Measurements from ENCODE around the gene CYFIP1. TPM values are rescaled to one million over a fixed set of nuclear protein-coding genes. Genes with fewer than 3 reads are reported as not detected.

Gene CYFIP1
- total RNA-seq, 1 donor from 2014 or later, result 32.4 TPM

DNA sequence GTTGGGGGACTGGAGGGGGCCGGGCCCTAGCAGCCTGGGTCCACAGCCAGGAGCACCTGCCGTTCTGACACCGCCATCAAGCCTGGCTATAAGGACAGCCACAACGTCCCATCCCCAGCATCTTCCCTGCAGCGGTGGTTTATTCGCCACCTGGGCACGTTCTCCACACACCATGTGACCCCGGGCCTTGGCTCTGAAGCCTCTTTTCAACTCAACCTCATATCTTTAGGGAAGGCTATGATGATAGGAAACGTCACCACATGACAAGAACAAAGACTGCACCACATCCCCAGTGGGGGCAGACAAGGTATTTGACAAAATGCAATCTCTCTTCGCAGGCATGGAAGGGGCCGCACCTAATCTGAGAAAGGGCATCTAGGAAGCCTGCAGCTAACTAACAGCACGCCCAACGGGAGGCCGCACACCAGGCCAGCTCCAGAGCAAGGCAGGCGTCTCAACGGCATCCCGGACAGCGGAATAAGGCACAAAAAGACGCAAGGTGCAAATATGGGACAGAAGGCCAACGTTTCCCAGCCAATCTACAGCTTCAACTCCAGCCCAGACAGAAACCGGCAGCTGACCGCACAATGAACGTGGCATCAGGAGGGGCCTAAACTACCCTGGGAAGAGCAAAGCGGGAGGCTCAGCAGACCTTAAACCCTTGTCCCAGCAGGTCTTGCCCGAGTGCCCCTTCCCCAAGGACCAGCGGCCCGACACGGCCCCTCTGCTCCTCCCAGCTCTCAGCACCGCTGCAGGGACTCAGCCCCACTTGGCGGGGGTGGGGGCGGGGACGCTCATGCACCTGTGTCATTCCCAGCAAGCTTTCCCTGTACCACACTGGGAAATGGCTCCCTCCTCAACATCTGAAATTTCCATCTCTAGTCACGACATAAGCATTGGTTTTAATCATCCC is 99.8 kb downstream of the CYFIP1 start:
- intact Hi-C loops (cut with micrococcal nuclease), result no loop called here
- DNase-seq (no peak), ATAC-seq (no peak)

DNA sequence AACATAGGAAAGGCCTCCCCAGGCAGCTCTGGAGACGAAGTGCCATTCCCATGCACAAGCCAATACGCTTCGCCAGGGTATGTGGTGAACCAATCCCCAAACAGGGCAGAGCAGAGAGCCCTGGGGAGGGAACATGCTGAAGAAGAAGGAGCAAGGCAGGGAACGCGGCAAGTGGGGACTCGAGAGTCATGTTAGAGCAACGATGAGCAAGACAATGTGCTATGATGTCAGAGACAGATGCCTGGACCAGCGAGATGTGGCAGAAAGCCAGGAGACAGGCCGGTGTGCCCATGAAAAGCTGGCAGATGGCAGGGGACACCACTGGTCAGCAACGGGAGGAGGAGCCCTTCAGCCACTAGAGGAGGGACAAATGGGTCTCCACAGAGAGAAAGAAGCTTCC is 102.1 kb downstream of the CYFIP1 start:
- ATAC-seq (no peak), DNase-seq (no peak)
- intact Hi-C loops (cut with micrococcal nuclease), result no loop called here

DNA sequence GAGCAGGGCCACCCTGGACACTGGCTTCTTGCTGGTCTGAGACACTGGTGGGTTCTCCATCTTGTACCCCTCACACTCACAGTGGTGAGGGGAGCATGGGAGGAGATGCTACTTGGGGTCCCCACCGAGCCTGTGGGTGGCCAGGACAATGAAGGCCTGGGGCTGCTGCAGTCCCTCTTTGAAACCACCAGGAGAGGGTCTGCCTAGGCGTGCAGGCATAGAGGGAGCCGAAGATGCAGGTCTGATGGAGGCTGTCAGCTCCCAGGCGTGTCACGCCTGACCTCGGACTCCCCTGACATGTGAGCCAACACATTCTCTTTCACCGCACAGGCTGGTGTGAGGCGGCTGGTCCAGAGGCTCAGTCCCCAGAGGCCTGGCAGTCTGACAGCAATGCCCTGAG is 102.6 kb downstream of the CYFIP1 start:
- intact Hi-C loops (cut with micrococcal nuclease), result no loop called here
- ATAC-seq (no peak), DNase-seq (no peak)

DNA sequence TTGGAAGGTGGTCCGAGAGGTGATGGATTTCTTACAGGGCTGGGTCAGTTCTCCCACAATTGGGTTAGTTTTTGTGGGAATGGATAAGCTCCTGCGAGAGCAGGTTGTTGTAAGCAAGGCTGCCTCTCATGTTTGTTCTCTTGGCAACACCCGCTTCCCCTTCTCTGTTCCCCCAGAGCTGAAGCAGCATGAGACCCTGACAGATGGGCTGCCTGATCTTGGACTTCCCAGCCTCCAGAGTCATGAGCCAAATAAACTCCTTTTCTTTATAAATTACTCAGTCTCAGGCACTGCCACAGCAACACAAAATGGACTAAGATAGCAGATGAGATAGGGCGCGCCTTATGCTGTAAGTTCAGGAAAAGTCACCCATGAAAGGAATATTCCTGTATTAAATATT is 103.1 kb downstream of the CYFIP1 start:
- intact Hi-C loops (cut with micrococcal nuclease), result no loop called here
- no peak for ATAC-seq
- no peak for DNase-seq

DNA sequence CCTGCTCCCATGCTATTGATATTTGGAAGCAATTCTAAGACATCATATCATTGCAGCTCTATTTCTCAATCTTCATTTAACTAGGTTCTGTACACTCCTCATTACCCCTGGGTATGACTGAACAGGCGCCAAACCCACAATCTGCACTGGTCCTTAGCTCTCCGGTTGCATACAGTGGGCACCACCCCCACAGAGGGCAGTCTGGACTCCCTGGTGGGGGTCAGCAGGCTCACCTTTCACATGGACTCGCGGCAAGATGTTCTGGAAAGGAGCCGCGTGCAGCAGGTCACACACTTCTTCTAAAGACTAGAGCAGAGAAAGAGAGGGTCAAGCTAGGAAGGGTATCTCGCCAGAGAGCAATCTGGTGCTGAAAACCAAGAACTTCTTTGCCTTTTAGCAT is 105.2 kb downstream of the CYFIP1 start:
- ATAC-seq (no peak), DNase-seq (no peak)
- intact Hi-C loops (cut with micrococcal nuclease), result no loop called here

DNA sequence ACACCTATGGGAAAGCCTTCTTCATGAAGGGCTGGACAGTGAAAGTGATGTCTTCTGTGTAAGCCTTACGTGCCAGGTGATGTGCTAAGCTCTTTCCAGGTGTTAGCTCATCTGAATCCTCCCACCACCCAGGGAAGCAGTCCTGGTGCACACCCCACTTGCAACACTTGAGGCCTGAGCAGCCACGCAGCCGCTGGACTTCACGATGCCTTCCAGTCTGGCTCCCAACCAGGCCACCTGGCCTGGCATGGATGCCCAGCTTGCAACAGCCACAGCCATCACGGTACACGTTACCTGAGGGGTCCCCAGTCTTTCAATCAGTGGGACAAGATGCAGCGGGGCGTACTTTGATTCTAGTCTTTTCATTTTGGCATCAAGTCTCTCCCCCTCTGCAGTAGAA is 105.9 kb downstream of the CYFIP1 start:
- ATAC-seq, result no peak
- no peak for DNase-seq
- intact Hi-C loops (cut with micrococcal nuclease), result no loop called here

DNA sequence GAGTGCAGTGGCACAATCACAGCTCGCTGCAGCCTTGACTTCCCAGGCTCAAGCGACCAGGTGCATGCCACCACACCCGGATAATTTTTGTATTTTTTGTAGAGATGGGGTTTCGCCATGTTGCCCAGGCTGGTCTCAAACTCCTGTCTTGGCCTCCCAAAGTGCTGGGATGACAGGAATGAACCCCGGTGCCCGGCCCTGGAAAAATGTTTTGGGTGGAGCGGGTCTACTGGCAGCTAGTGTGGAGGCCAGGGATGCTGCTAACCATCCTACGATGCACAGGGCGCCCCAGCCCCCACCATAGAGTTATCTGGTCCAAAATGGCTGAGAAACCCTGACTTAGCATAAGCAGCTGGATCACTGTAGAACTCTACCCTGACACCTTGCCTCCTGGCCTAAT is 106.3 kb downstream of the CYFIP1 start:
- ATAC-seq (no peak), DNase-seq (no peak)
- intact Hi-C loops (cut with micrococcal nuclease), result no loop called here

DNA sequence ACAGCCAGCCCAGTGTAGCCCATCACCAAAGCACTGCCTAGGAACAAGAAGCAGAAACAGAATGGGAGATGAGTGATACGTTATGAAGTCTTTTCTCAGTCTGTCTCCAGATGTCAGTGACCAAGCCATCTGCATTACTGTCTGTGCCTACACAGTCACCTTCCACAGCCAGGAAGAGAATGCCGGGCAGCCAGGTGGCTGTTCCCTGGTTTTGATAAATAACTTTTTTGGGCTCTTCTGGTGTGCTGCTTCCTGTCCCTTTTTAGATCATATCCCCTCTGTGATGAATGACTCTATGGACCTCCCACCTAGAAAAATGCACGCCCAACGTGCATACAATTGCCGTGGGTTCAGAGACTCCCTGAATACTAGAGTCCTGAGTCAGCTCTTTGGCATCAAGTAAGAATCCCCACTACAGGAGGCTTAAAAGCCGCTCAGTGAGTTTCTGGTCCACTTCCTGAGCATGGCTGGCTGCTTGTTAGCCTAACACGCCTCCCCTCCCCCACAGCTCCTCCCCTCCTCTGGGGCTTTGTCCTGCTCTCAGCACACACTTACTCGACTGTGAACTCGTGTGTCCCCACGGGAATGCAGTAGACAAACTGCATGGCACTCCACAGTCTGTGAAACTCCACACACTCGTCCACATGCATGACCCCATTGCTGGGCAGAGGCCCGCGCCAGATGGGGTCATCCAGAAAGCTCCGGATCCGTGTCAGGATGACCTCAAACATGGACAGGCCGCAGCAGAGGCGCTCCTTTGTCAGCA is 107.0 kb downstream of the CYFIP1 start:
- intact Hi-C loops (cut with micrococcal nuclease), result no loop called here
- DNase-seq, result no peak
- ATAC-seq, result no peak

DNA sequence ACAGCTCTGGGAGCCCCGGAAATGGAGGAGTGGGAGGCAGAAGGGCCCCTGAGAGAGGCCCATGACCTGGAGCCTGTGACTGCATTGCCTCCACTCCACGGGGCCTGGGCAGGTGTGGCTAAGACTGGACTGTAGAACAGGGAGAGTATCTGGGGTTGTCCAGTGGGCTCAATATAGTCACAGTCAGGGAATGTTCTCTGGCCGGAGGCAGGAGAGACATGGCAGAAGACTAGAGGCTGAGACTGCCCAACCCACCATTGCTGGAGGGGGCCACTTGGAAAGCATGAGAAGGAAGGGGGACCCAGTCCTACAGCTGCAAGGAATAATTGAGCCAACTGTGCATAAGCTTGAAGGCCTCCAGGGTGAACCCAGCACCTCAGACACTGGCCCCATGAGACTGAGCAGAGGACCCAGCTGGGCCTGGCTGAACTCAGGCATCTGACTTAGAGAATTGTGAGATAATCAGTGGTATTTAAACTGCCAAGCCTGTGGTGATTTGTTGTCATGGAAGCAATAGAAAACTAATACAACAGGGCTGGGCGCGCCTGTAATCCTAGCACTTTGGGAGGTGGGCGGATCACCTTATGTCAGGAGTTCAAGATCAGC is 108.6 kb downstream of the CYFIP1 start:
- DNase-seq (no peak), ATAC-seq (no peak)
- intact Hi-C loops (cut with micrococcal nuclease), result no loop called here

DNA sequence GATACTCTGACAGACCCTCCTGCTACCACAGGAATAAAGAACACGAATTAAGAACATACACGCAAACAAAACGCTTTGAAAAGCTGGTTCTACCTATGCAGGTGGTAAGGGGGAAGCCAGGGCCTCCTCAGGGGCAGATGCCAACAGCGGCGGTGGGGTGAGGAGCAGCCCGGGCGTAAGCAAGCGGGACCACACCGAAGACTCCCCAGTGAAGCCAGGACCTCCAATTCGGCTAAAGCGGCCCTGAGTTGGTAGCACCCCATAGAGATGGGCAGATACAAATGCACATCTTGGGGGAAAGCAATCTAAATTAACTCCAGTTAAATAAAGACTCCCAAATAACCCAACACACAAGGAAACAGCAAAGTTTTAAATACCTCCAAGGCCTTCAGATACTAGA is 109.3 kb downstream of the CYFIP1 start:
- ATAC-seq (no peak), DNase-seq (no peak)
- intact Hi-C loops (cut with micrococcal nuclease), result no loop called here

DNA sequence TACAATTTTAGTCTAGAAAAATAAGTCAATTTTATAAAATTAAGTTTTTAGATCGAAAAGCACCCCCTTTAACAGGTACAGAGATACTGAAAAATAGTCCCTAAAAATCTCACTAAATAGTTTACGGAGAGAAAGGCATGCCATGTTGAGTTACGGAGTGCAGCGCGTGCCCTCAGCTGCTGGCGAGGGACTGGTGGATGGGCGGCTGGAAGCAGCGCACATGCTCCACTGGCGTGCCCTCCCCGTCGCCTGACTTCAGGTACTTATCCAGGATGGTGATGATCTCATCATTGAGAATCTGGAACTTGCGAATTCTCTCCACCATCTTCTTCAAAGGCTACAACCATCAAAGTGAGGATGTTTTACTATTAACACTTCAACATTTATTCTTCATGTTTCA is 110.3 kb downstream of the CYFIP1 start:
- no peak for ATAC-seq
- intact Hi-C loops (cut with micrococcal nuclease), result no loop called here
- DNase-seq, result no peak

DNA sequence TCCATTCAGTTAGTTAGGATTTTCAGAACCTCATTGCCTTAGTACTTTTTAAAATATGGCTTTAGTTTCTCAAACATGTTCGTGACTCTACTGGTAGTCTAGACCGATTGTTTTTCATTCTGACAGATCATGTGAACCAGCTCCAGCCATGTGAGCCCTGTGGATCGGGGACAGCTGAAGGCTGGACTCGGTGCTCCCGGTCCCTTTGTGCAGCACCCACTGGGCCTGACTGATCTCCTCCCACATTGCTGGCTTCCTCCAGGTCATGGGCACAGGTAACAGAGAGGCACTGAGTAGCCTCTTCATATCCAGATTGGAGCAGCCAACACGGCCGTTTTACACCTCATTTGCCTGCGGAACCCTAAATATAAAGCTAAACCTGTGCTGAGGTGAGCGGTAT is 111.2 kb downstream of the CYFIP1 start:
- no peak for ATAC-seq
- no peak for DNase-seq
- intact Hi-C loops (cut with micrococcal nuclease), result no loop called here

DNA sequence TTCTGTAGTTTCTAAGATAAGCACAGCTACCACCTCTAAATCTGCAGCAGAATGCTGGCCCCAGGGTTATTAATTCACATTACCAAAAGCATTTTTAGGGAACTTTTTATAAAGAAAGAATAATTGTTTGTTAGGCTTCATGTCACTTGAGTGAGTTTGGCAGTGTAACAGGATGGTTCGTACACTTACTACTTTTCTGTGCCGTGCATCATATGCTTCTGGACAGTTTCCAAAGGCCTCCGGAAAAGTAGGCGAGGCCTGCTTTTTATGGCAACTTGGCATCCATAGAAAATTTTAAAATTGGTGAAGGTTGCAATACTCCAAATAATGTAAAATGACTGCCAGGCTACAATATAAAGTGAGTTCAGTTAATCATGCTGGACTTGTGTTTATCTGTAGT is 111.7 kb downstream of the CYFIP1 start:
- DNase-seq, result no peak
- intact Hi-C loops (cut with micrococcal nuclease), result no loop called here
- ATAC-seq, result no peak

DNA sequence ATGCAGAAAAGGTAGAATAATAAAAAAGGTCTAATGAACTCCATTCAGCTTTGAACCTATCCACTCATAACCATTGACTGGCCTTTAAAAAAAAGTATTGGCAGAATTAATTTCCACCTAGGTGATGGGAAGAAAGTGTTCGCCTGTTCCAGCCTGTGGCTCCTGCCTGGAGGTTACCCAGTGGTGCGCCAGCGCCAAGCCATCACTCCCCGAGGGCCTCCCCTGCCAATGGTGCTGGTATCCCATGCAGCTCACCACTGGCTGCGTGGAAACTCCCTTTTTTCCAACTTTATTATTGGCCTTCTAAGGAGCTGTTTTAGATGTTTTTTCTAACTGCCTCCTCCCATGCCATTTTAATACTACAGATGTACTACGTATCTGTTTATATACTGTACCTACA is 112.3 kb downstream of the CYFIP1 start:
- no peak for ATAC-seq
- intact Hi-C loops (cut with micrococcal nuclease), result no loop called here

DNA sequence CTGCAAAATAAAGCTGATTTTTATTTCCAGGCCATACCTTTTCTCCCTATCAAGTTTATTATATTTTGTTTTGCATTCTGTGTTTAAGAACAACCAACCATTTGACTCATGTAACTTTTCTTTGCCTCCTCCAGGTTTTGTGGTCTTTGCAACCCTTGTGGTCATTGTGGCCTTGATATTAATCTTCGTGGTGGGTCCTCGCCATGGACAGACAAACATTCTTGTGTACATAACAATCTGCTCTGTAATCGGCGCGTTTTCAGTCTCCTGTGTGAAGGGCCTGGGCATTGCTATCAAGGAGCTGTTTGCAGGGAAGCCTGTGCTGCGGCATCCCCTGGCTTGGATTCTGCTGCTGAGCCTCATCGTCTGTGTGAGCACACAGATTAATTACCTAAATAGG is 114.1 kb downstream of the CYFIP1 start:
- ATAC-seq, result no peak
- intact Hi-C loops (cut with micrococcal nuclease), result no loop called here

More for the DNA sequence above, 112.3 kb downstream of the CYFIP1 start:
- no peak for DNase-seq

DNA sequence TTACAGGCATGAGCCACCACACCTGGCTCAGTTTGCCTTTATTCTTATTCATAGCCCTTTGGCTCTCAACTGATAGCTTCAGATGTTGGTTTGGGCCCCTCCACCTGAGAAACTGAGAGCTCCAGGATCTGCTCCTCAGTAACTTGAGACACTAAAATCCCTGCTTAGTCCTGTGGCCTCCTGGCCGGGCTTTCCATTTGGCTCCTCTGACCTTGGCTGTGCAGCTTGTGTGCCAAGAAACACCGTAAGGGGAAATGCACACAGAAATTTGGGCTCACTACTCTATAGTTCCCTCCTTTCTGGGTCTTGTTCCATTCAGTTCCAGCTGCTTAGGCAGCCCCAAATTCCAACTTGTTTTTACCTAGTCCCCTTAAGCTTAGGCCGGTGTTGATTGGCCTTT is 116.8 kb downstream of the CYFIP1 start:
- DNase-seq, result no peak
- peak; percentile 71 for ATAC-seq
- intact Hi-C loops (cut with micrococcal nuclease), result no loop called here

More for the DNA sequence above, 114.1 kb downstream of the CYFIP1 start:
- no peak for DNase-seq

DNA sequence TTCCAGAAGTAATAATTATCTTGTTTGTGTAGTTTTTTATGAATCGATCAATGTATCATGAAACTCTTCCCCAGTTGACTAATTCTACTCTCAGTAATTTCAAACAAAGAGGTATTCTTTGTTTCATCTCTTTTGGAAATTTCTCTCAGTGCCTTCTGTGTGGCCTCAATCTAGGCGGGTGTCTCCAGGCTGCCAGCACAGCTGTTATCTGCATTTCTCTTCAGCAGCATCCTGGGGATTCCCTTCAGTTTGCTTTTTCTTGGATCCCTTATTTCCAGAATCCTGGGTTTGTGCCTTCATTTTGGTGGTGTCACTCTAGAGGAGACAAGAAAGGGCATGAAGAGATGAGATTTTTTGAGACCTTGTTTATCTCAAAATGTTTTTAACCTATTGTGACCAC is 119.0 kb downstream of the CYFIP1 start:
- intact Hi-C loops (cut with micrococcal nuclease), result no loop called here
- DNase-seq (no peak), ATAC-seq (no peak)

DNA sequence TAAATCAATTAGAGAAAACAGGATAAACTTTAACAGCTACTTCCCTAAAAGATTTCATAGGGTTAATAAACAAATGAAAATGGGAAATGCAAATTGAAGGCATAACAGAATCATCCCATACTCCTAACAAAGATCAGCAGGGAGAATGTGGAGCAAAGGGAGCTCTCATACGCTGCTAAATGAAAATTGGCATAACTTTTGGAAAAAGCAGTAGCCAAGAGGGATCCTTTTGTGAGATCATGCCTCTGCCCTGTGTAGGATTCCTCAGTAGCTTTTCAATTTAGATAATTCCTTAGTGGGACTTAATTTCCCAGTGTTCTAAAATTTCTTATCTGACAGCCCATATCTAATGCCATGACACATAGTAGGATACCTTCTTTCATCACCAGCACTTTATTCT is 123.5 kb downstream of the CYFIP1 start:
- intact Hi-C loops (cut with micrococcal nuclease), result no loop called here
- no peak for ATAC-seq
- no peak for DNase-seq

DNA sequence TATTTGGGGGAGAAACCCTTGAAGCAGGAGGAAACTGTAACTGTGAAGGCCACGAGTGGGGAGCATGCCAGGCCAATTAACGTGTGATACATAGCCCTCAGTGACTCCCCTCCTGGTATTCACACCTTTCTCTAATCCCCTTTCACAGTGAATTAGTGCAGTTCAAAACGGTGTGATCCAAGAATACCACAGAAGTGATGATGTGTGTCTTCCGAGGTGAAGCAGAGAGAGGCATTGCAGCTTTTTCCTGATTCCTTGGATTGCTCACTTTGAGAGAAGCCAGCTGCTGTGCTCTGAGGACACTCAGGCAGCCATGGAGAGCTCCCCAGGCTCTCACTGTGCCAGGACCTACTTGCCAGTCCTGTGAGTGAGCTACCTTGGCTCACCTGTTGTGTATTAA is 124.4 kb downstream of the CYFIP1 start:
- intact Hi-C loops (cut with micrococcal nuclease), result no loop called here
- no peak for ATAC-seq

DNA sequence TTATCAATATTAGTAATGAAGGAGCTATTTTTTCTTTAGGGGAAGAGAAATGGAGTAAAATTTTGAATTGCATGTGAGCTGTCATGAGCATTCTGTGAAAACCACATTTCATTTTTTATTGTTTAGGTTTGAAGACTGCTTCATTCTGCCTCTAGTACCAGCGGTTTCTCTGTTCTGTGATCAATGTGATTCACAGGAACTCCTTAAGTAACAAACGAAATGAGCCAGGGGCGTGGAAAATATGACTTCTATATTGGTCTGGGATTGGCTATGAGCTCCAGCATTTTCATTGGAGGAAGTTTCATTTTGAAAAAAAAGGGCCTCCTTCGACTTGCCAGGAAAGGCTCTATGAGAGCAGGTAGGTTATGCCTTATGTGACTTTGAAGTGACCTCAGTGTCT is 128.7 kb downstream of the CYFIP1 start:
- intact Hi-C loops (cut with micrococcal nuclease), result no loop called here
- no peak for ATAC-seq
- DNase-seq, result no peak

More for the DNA sequence above, 124.4 kb downstream of the CYFIP1 start:
- no peak for DNase-seq

All from left ventricle myocardium superior (tissue), 1 donor.